ENCODE measurements around the gene KRTAP10-4.
A peak's percentile ranks its signal among the peaks of the same experiment; 100 is the strongest.

KRTAP10-4 gene

DNA sequence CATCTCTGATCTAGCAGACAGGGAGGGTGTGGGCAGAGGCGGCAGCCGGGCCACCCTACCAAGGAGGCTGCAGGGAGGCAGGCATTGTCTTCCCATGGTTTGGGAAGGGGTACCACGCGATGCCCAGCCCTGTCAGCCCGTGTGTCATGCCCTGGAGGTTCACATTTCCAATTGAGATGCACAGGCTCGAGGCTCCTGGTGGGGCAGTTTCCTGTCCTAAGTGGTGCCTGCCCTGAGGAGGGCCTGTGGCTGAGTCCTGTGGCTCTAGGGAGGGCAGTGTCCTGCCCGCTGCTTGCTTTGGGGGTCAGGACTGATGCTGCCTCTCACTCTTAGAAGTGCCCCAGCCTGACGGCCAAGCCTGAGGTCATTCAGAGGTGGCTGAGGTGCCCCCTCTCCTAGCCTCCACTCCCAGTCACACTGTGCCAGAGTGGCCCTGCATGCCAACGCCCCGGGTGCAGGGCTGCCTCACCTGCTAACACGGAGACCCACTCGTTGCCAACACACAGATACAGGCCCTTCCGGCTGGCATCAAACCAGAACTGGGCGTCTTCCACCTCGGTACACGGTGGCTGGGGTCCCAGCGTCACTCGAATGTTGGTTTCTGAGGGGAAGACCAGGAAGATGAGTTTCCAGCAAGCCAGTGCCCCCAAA, 45.4 kb upstream of the KRTAP10-4 start:
- Histone ChIP-seq H3K4me3 (ENCODE audit: low read depth, low read length) (no peak overlapping the region), H3K36me3 (no peaks in the 10 kb centered on the region), H3K27ac (no peak overlapping the region), H3K9me3 (ENCODE audit: severe bottlenecking) (peaks cover 19% of the 10 kb centered on the region), H3K27me3 (ENCODE audit: insufficient read depth, low read depth, severe bottlenecking) (no peaks in the 10 kb centered on the region)
- DNase-seq = peak; percentile 5
- TF ChIP-seq, protein P1, sequence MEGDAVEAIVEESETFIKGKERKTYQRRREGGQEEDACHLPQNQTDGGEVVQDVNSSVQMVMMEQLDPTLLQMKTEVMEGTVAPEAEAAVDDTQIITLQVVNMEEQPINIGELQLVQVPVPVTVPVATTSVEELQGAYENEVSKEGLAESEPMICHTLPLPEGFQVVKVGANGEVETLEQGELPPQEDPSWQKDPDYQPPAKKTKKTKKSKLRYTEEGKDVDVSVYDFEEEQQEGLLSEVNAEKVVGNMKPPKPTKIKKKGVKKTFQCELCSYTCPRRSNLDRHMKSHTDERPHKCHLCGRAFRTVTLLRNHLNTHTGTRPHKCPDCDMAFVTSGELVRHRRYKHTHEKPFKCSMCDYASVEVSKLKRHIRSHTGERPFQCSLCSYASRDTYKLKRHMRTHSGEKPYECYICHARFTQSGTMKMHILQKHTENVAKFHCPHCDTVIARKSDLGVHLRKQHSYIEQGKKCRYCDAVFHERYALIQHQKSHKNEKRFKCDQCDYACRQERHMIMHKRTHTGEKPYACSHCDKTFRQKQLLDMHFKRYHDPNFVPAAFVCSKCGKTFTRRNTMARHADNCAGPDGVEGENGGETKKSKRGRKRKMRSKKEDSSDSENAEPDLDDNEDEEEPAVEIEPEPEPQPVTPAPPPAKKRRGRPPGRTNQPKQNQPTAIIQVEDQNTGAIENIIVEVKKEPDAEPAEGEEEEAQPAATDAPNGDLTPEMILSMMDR (IDR thresholded peaks at IDR 0.05; ENCODE audit: low read depth, low read length) = no peak

DNA sequence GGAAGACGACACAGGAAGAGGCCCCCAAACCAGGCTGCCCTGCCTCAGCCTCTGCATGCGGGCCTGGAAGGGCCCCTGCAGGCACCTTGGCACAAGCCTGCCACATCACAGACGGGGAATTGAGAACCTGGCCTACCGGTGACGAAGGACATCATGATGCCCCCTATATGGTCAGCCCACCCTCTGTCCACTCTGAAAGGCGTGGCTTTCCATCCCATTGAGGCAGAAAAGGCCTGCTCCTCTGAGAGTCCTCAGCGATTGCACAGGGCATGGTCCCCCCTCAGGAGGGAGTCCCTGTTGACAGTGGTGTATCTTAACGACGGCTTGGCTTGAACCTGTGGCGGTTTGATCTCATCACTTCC, 44.9 kb upstream of the KRTAP10-4 start:
- H3K36me3 ChIP-seq = no peaks in the 10 kb centered on the region
- no peak overlapping the region for H3K4me3 ChIP-seq (ENCODE audit: low read depth, low read length)
- H3K27me3 ChIP-seq (ENCODE audit: insufficient read depth, low read depth, severe bottlenecking) = no peaks in the 10 kb centered on the region
- H3K9me3 ChIP-seq (ENCODE audit: severe bottlenecking) = peaks cover 17% of the 10 kb centered on the region
- TF ChIP-seq, protein P1 (IDR thresholded peaks at IDR 0.05; ENCODE audit: low read depth, low read length) = no peak
- H3K27ac ChIP-seq = no peak overlapping the region
- DNase-seq = peak; percentile 3

DNA sequence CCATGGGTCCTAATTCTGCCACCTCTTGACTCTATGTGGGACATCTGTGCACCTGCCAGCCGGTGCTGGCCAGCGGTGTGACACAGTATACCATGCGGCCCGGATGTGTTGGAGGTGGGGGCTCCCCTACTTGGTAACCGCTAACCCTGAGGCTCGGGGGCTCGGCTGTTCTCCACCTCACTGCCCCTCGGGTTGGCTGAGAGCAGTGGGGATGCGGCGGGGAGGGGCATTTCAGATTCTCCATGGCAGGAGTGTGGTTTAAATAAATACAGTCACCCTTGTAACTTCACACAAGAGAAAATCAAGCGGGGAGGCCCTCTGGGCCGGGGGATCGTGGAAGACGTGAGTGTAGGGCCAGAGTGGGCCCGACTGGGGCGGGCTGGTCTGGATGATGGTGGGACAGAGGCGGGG, 44.5 kb upstream of the KRTAP10-4 start:
- TF ChIP-seq, protein P1 (IDR thresholded peaks at IDR 0.05; ENCODE audit: low read depth, low read length) = no peak
- peaks cover 13% of the 10 kb centered on the region for H3K9me3 ChIP-seq (ENCODE audit: severe bottlenecking)
- no peaks in the 10 kb centered on the region for H3K36me3 ChIP-seq
- H3K27me3 ChIP-seq (ENCODE audit: insufficient read depth, low read depth, severe bottlenecking) = no peaks in the 10 kb centered on the region
- no peak overlapping the region for H3K27ac ChIP-seq
- peak; percentile 5 for DNase-seq
- H3K4me3 ChIP-seq (ENCODE audit: low read depth, low read length) = no peak overlapping the region

DNA sequence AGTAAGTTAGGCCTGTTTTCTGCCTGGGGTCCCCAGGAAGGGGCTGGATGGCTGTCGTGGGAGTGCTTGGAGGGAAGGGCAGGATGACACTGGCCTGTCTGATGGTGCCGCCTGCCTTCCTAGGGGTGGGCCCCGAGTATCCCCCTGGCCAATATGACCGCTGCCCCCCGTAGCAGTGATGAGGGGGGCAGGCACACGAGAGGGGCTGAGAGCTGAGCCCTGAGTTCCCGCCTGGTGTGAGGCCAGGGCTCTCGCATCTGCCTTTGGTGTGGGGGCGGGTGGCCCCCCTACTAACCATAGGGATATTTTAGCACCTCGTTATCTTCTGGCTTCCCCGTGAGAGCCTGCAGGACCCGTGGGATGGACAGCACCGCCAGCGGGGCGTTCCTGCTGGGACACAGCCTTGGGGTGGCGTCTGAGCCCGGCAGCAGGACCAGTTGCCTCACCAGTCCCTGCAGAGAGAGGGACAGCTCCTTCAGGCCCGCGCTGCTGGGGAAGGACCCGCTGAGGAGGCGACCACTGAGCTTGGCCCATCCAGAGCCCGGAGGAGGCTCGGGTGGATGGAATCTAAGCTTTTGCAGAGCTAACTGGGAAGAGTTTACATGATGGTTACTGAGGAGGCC, 43.9 kb upstream of the KRTAP10-4 start:
- Histone ChIP-seq H3K27me3 (ENCODE audit: insufficient read depth, low read depth, severe bottlenecking) (no peaks in the 10 kb centered on the region), H3K27ac (no peak overlapping the region), H3K9me3 (ENCODE audit: severe bottlenecking) (peaks cover 7% of the 10 kb centered on the region), H3K4me3 (ENCODE audit: low read depth, low read length) (no peak overlapping the region), H3K36me3 (no peaks in the 10 kb centered on the region)
- peak; percentile 5 for DNase-seq
- TF ChIP-seq, protein P1 (IDR thresholded peaks at IDR 0.05; ENCODE audit: low read depth, low read length) = no peak

DNA sequence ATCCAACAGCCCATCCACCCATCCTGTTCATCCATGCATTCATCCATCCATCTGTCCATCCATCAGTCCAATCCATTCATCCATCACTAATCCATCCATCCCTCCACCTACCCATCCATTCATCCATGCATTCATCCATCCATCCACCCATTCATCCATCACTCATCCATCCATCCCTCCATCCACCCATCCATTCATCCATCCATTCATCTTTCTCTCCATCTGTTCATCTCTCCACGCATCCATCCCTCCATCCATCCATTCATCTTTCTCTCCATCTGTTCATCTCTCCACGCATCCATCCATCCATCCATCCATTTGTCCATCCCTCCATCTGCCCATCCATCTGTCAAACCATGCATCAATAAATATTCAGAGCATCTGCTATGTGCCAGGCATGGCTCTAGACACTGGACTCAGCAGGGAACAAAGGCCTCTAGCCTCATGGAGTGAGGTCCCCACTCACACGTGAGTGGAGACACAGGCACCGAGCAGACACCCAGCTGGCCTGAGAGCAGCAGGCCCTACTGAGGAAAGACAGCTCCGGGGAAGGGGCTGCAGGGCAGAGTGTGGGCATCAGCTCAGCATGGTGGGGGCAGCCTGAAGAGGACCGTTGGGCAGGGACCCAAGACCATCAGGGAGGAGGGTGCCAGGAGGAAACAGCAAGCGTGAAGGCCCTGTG, 43.2 kb upstream of the KRTAP10-4 start:
- Histone ChIP-seq H3K27ac (no peak overlapping the region), H3K9me3 (ENCODE audit: severe bottlenecking) (no peaks in the 10 kb centered on the region), H3K4me3 (ENCODE audit: low read depth, low read length) (no peak overlapping the region), H3K36me3 (no peaks in the 10 kb centered on the region), H3K27me3 (ENCODE audit: insufficient read depth, low read depth, severe bottlenecking) (no peaks in the 10 kb centered on the region)
- peak; percentile 5 for DNase-seq
- TF ChIP-seq, protein P1 (IDR thresholded peaks at IDR 0.05; ENCODE audit: low read depth, low read length) = no peak
